ENCODE results near the gene GPSM1.
"Not testable (repeated sequence)": the region's sequence is repeated elsewhere in the genome, so short reads cannot be mapped to it uniquely, and the experiment has no call there.

The GPSM1 gene

GRCh38 chr9:136405481-136405880 is 78.1 kb downstream of the GPSM1 start:
- intact Hi-C loops (cut with DNase I; ENCODE audit: low total_unique reads), result no loop called here

GRCh38 chr9:136405904-136406303 is 78.6 kb downstream of the GPSM1 start:
- H3K9me3 ChIP-seq; H3K4me3 ChIP-seq; H3K27me3 ChIP-seq; H3K27ac ChIP-seq; intact Hi-C loops (cut with DNase I; ENCODE audit: low total_unique reads); DNase-seq: not testable (repeated sequence)
- Histone ChIP-seq H3K4me1 (peaks cover 0 to 15% (median 12%) of the 10 kb centered on the region in 4 donors), H3K36me3 (peaks cover 19 to 60% (median 44%) of the 10 kb centered on the region in 3 donors)

More at GRCh38 chr9:136405481-136405880, 78.1 kb downstream of the GPSM1 start:
- TF ChIP-seq CTCF (IDR thresholded peaks at IDR 0.05), result no peak
- no peak overlapping the region for H3K4me3 ChIP-seq
- peaks cover 0 to 16% (median 14%) of the 10 kb centered on the region in 4 donors for H3K4me1 ChIP-seq
- no peak for DNase-seq
- H3K27me3 ChIP-seq, result no peaks in the 10 kb centered on the region
- peaks cover 19 to 60% (median 44%) of the 10 kb centered on the region in 3 donors for H3K36me3 ChIP-seq
- H3K9me3 ChIP-seq, result no peaks in the 10 kb centered on the region
- H3K27ac ChIP-seq, result no peak overlapping the region

GRCh38 chr9:136407061-136407460 is 79.7 kb downstream of the GPSM1 start:
- H3K27me3 ChIP-seq; DNase-seq; H3K9me3 ChIP-seq; H3K4me3 ChIP-seq; H3K27ac ChIP-seq; intact Hi-C loops (cut with DNase I; ENCODE audit: low total_unique reads): not testable (repeated sequence)
- Histone ChIP-seq H3K4me1 (peaks cover 0 to 26% (median 22%) of the 10 kb centered on the region in 4 donors), H3K36me3 (peaks cover 19 to 56% (median 44%) of the 10 kb centered on the region in 3 donors)

- TF ChIP-seq CTCF (IDR thresholded peaks at IDR 0.05), result no peak
- no peak for DNase-seq
- H3K4me3 ChIP-seq, result no peak overlapping the region
- H3K36me3 ChIP-seq, result peaks cover 23 to 53% (median 46%) of the 10 kb centered on the region in 3 donors
- no peak overlapping the region for H3K27ac ChIP-seq
- H3K4me1 ChIP-seq, result peaks cover 0 to 28% (median 24%) of the 10 kb centered on the region in 4 donors
- H3K27me3 ChIP-seq, result no peaks in the 10 kb centered on the region
- no peaks in the 10 kb centered on the region for H3K9me3 ChIP-seq
- intact Hi-C loops (cut with DNase I; ENCODE audit: low total_unique reads), result no loop called here
Observed at GRCh38 chr9:136407911-136408310, 80.6 kb downstream of the GPSM1 start.
